Hematopoietic multipotent progenitor cell treated with erythropoietin and hydrocortisone succinate and interleukin-3 and kit ligand, for 15 days (in vitro differentiated cells): Measurements from ENCODE around the gene POM121.
"Not testable (repeated sequence)": the region's sequence is repeated elsewhere in the genome, so short reads cannot be mapped to it uniquely, and the experiment has no call there.

ENCODE experiments used
- DNase-seq: peaks from one replicate; pipeline ENCODE4 v3.0.0-alpha.2; 2015; ENCODE audit warnings: low spot score

Gene POM121

GRCh38 chr7:72997447-72997846 lies 72.6 kb downstream of the POM121 start:
- not testable (repeated sequence) for DNase-seq

- not testable (repeated sequence) for DNase-seq
Observed at GRCh38 chr7:72997887-72998468, 73.1 kb downstream of the POM121 start.
